ENCODE data around the gene RPS16.

DNA sequence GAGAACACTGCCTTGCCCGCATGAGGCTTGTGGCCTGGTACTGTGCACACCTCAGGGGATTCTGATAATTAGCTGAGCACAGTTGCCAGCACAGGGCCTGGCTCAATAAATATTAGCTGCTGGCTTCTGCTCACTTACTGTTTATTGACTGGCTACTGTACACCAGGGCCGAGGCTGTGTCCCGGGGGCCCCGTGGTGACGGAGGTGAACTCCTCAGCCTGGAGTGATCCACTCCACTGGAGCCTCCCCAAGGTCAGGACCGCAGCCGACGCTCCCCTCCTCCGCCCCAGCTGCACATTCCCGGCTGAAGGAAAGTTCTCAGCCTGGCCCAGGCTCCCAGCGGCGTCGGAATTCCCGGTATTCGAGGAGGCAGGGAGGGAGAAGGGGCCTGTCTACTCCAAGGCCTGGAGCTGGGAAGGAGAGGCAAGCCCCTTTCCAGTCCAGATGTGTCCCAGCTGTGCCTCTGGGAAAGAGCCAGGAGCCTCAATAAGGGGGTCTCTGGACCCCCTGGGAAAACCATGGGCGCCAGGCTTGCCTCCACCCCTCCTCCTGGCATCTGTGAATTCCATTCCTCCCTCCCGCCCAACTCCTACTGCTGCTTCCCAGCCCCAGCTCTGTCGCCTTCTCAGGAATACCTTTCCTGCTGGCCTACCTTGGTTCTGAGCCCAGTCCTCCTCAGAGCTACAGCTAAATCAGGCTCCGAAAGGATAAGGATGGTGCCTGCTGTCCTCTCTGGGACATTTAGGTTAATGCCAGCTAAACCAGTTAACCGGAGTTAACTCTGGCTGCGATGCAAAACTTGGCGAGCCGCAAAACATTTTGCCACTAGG lies 7.3 kb downstream of the RPS16 start:
- TF ChIP-seq, protein P1, sequence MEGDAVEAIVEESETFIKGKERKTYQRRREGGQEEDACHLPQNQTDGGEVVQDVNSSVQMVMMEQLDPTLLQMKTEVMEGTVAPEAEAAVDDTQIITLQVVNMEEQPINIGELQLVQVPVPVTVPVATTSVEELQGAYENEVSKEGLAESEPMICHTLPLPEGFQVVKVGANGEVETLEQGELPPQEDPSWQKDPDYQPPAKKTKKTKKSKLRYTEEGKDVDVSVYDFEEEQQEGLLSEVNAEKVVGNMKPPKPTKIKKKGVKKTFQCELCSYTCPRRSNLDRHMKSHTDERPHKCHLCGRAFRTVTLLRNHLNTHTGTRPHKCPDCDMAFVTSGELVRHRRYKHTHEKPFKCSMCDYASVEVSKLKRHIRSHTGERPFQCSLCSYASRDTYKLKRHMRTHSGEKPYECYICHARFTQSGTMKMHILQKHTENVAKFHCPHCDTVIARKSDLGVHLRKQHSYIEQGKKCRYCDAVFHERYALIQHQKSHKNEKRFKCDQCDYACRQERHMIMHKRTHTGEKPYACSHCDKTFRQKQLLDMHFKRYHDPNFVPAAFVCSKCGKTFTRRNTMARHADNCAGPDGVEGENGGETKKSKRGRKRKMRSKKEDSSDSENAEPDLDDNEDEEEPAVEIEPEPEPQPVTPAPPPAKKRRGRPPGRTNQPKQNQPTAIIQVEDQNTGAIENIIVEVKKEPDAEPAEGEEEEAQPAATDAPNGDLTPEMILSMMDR (conservative IDR thresholded peaks at IDR 0.05 in 1 of 2, IDR thresholded peaks at IDR 0.05 in 1 of 2; ENCODE audit: extremely low read depth in 1 of 2, insufficient read depth in 1 of 2, low read depth in 1 of 2, low read length in 2 of 2), result no peak
- TF ChIP-seq EZH2 (IDR thresholded peaks at IDR 0.05; ENCODE audit: borderline replicate concordance, low read length), result no peak

Measured in mammary epithelial cell (primary cell).